SHP77 (cell line): ENCODE results near the gene SLC8A3.

Experiments used
- DNase-seq, 2 experiments: peaks; one replicate each; lab custom pipeline; 2025; lab: John Stamatoyannopoulos, UW

Gene SLC8A3

GRCh38 chr14:69996216-69996615 lies 192.5 kb downstream of the SLC8A3 start:
- DNase-seq: no peak
